PFSK-1 (cell line): ENCODE measurements around the gene CEP192.

Experiments used
- POLR2AphosphoS5 ChIP-seq: IDR thresholded peaks from 2 replicates; pipeline ENCODE4 v1.6.1; 2012; ENCODE audit warnings: low read depth, mild to moderate bottlenecking, control low read depth, low read length, moderate library complexity
- REST ChIP-seq, 2 experiments: IDR thresholded peaks; 2 replicates each; pipeline versions ENCODE4 v1.6.1 to v1.8.0; 2011 to 2012; ENCODE audit warnings: low read depth in 2 of 2, low read length in 2 of 2, control low read depth in 1 of 2, inconsistent platforms in 1 of 2, mild to moderate bottlenecking in 1 of 2, moderate library complexity in 1 of 2; ENCODE audit not compliant: insufficient read depth in 1 of 2
- SIN3A ChIP-seq: IDR thresholded peaks from 2 replicates; pipeline ENCODE4 v1.6.1; 2012; ENCODE audit warnings: mild to moderate bottlenecking, low read length, moderate library complexity, borderline replicate concordance; ENCODE audit not compliant: insufficient read depth
- TAF1 ChIP-seq: IDR thresholded peaks from 2 replicates; pipeline ENCODE4 v1.6.1; 2012; ENCODE audit warnings: low read length, control low read depth, borderline replicate concordance; ENCODE audit not compliant: insufficient read depth

GRCh38 chr18:13120983-13121441 lies 129.8 kb downstream of the CEP192 start:
- TF ChIP-seq TAF1: no peak
- no peak for TF ChIP-seq POLR2AphosphoS5
- TF ChIP-seq SIN3A: no peak
- TF ChIP-seq REST (IDR thresholded peaks at IDR 0.05; ENCODE audit: insufficient read depth in 1 of 2, low read depth in 2 of 2, low read length in 2 of 2): no peak
